Measurements from ENCODE around the gene LRFN3. TPM values are rescaled to one million over a fixed set of nuclear protein-coding genes. Genes with fewer than 3 reads are reported as not detected.

LRFN3 gene
- total and polyA plus RNA-seq, 2 donors (not counting 1 experiment from before 2014, with no cell fraction given), result 0.79 to 1.6 TPM

DNA sequence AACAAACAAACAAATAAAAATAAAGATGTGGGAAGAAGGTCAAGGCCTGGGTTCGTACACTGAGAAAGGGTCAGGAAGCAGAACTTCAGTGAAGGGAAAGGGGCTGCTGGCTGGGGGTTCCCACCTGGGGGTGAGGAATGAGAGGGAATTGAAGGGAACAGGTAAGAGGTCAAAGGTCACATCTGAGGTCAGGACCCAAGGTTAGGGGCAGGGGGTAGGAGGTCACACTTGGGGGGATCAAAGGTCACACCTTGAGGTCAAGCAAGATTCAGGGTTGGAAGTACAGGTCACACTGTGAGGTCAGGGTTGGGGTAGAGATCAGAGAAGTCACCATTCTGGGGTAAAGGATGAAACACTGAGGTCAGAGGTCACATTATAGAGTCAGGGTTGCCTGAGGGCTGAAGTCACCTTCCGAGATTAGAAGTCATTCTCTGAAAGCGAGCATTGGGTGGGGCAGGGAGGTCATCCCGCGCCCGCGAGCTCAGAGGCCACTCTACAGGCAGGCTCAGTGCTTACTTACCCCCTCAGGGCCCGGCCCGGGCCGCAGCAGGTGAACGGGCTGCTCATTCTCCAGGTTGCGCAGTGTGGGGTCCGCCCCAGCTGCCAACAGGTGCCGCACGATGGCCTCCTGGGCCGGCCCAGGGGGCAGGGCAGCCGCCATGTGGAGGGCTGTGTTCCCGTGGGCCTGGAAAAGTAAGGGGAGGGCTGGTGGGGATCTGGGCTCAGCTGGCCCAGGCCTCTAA, 46.6 kb upstream of the LRFN3 start:
- no peaks in the 10 kb centered on the region for H3K27me3 ChIP-seq (replicated peaks in 1 of 4; ENCODE audit: control extremely low read depth in 1 of 4, control insufficient read depth in 3 of 4, insufficient read depth in 4 of 4, low read length in 3 of 4)
- no peak overlapping the region for H3K4me3 ChIP-seq (ENCODE audit: control extremely low read depth in 1 of 5, extremely low read depth in 1 of 5, insufficient read depth in 1 of 5, low read depth in 2 of 5, low read length in 4 of 5)
- intact Hi-C loops (cut with micrococcal nuclease), result no loop called here
- no peaks in the 10 kb centered on the region for H3K9me3 ChIP-seq (ENCODE audit: control extremely low read depth in 1 of 3, control insufficient read depth in 2 of 3, insufficient read depth in 1 of 3, low read length in 2 of 3)
- no peak overlapping the region for H3K4me2 ChIP-seq (replicated peaks; ENCODE audit: low read depth, low read length, poor library complexity, severe bottlenecking)
- WGBS (ENCODE audit: insufficient coverage), result 97% methylated on average over 13 of the region's 18 CpGs
- CTCF ChIA-PET, result interaction anchor here (1.0 kb wide), 1 partner anchor 43 kb away, joined by 3 read pairs; no protein-coding TSS in a partner anchor
- ATAC-seq (ENCODE audit: low read depth) (no peak), DNase-seq (peak; percentile 65)
- H4K20me1 ChIP-seq (ENCODE audit: control insufficient read depth, insufficient read depth, low read length, poor library complexity, severe bottlenecking), result peaks cover 81% of the 10 kb centered on the region
- no peak overlapping the region for H3K27ac ChIP-seq (ENCODE audit: low read length in 2 of 2)
- no peak for TF ChIP-seq EZH2 (IDR thresholded peaks at IDR 0.05; ENCODE audit: borderline replicate concordance, insufficient read depth, low read depth, low read length, poor library complexity, severe bottlenecking)
- TF ChIP-seq, protein P1, sequence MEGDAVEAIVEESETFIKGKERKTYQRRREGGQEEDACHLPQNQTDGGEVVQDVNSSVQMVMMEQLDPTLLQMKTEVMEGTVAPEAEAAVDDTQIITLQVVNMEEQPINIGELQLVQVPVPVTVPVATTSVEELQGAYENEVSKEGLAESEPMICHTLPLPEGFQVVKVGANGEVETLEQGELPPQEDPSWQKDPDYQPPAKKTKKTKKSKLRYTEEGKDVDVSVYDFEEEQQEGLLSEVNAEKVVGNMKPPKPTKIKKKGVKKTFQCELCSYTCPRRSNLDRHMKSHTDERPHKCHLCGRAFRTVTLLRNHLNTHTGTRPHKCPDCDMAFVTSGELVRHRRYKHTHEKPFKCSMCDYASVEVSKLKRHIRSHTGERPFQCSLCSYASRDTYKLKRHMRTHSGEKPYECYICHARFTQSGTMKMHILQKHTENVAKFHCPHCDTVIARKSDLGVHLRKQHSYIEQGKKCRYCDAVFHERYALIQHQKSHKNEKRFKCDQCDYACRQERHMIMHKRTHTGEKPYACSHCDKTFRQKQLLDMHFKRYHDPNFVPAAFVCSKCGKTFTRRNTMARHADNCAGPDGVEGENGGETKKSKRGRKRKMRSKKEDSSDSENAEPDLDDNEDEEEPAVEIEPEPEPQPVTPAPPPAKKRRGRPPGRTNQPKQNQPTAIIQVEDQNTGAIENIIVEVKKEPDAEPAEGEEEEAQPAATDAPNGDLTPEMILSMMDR (IDR thresholded peaks at IDR 0.05), result no peak
- no peaks in the 10 kb centered on the region for H3K27me3 Mint-ChIP-seq
- H3K27ac Mint-ChIP-seq, result peak overlapping the region; percentile 29
- peaks cover 11% of the 10 kb centered on the region for H3K4me1 Mint-ChIP-seq
- H3K36me3 ChIP-seq (replicated peaks in 1 of 2; ENCODE audit: control extremely low read depth in 1 of 2, control insufficient read depth in 1 of 2, extremely low read depth in 1 of 2, insufficient read depth in 2 of 2, low read length in 1 of 2), result peaks cover 12 to 75% of the 10 kb centered on the region in 2 experiments
- no peaks in the 10 kb centered on the region for H3K9me3 Mint-ChIP-seq (ENCODE audit: insufficient read depth)
- no peak overlapping the region for H3K9ac ChIP-seq (ENCODE audit: low read length)
- no peaks in the 10 kb centered on the region for H3K4me1 ChIP-seq (ENCODE audit: control insufficient read depth in 2 of 2, insufficient read depth in 2 of 2, low read length in 2 of 2)
- POLR2A ChIA-PET, result interaction anchor here (0.6 to 1.1 kb wide), 3 partner anchors 16 to 52 kb away, joined by 3 to 4 read pairs (median 3); no protein-coding TSS in a partner anchor
- no peak overlapping the region for H2AFZ ChIP-seq (ENCODE audit: insufficient read depth, low read depth, low read length, poor library complexity, severe bottlenecking)
- peaks cover 6% of the 10 kb centered on the region for H3K79me2 ChIP-seq (ENCODE audit: control insufficient read depth, insufficient read depth, low read length)
- no peak overlapping the region for H3K4me3 Mint-ChIP-seq

DNA sequence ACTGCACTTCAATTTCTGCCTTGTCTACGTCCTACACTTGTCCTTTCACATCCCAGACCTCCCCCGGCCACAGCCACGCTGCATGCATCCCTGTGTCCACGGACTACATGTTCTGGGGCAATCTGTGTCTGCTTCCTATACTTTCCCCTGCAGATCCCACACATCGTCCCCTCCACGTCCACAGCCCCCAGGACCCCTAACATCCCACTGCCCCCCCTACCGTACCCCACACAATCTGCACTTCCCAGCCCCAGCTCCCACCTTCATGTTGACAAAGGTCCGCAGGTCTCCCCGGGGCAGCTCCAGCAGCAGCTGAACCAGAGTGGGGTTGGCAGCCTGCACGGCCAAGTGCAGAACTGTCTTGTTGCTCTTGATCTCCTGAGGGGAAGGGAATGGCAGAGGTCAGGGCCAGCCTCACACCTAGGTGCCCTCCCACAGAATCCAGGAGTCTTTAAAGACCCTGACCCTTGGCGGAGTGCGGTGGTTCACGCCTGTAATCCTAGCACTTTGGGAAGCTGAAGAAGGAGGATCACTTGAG, 46.0 kb upstream of the LRFN3 start:
- H3K4me3 ChIP-seq (ENCODE audit: control extremely low read depth in 1 of 5, extremely low read depth in 1 of 5, insufficient read depth in 1 of 5, low read depth in 2 of 5, low read length in 4 of 5), result no peak overlapping the region
- H3K27ac ChIP-seq (ENCODE audit: low read length in 2 of 2), result no peak overlapping the region
- no peaks in the 10 kb centered on the region for H3K27me3 ChIP-seq (replicated peaks in 1 of 4; ENCODE audit: control extremely low read depth in 1 of 4, control insufficient read depth in 3 of 4, insufficient read depth in 4 of 4, low read length in 3 of 4)
- H3K27me3 Mint-ChIP-seq, result no peaks in the 10 kb centered on the region
- peak overlapping the region; percentile 37 for H3K27ac Mint-ChIP-seq
- no peaks in the 10 kb centered on the region for H3K9me3 Mint-ChIP-seq (ENCODE audit: insufficient read depth)
- H3K4me3 Mint-ChIP-seq, result no peak overlapping the region
- no peak overlapping the region for H3K4me2 ChIP-seq (replicated peaks; ENCODE audit: low read depth, low read length, poor library complexity, severe bottlenecking)
- ChIA-PET POLR2A (interaction anchor here (1.1 kb wide), 1 partner anchor 51 kb away, joined by 4 read pairs; no protein-coding TSS in a partner anchor), CTCF (interaction anchor here (1.0 to 1.2 kb wide), 2 partner anchors 41 to 42 kb away, joined by 3 to 4 read pairs; no protein-coding TSS in a partner anchor)
- no peaks in the 10 kb centered on the region for H3K4me1 ChIP-seq (ENCODE audit: control insufficient read depth in 2 of 2, insufficient read depth in 2 of 2, low read length in 2 of 2)
- no peaks in the 10 kb centered on the region for H3K9me3 ChIP-seq (ENCODE audit: control extremely low read depth in 1 of 3, control insufficient read depth in 2 of 3, insufficient read depth in 1 of 3, low read length in 2 of 3)
- H3K9ac ChIP-seq (ENCODE audit: low read length), result no peak overlapping the region
- H2AFZ ChIP-seq (ENCODE audit: insufficient read depth, low read depth, low read length, poor library complexity, severe bottlenecking), result no peak overlapping the region
- no peak for ATAC-seq (ENCODE audit: low read depth)
- H4K20me1 ChIP-seq (ENCODE audit: control insufficient read depth, insufficient read depth, low read length, poor library complexity, severe bottlenecking), result peaks cover 85% of the 10 kb centered on the region
- peaks cover 12% of the 10 kb centered on the region for H3K4me1 Mint-ChIP-seq
- no peak for TF ChIP-seq EZH2 (IDR thresholded peaks at IDR 0.05; ENCODE audit: borderline replicate concordance, insufficient read depth, low read depth, low read length, poor library complexity, severe bottlenecking)
- TF ChIP-seq, protein P1 (IDR thresholded peaks at IDR 0.05), result no peak
- intact Hi-C loops (cut with micrococcal nuclease), result no loop called here
- no peak for DNase-seq
- H3K36me3 ChIP-seq (replicated peaks in 1 of 2; ENCODE audit: control extremely low read depth in 1 of 2, control insufficient read depth in 1 of 2, extremely low read depth in 1 of 2, insufficient read depth in 2 of 2, low read length in 1 of 2), result peaks cover 12 to 81% of the 10 kb centered on the region in 2 experiments
- H3K79me2 ChIP-seq (ENCODE audit: control insufficient read depth, insufficient read depth, low read length), result peaks cover 11% of the 10 kb centered on the region
- 95% methylated on average over 9 of the region's 13 CpGs for WGBS (ENCODE audit: insufficient coverage)
